Heart right ventricle (tissue), 16 donors: Measurements from ENCODE around the gene MYL3. TPM values are rescaled to one million over a fixed set of nuclear protein-coding genes. Genes with fewer than 3 reads are reported as not detected.
A peak's percentile ranks its signal among the peaks of the same experiment; 100 is the strongest.

Experiments used
- ATAC-seq, 8 donors: fragments of 200-7000 bp; cut with Tn5 transposase; one replicate each; pipeline ENCODE4 v1.9.1; 2020; ENCODE audit warnings: mild to moderate bottlenecking in 8 of 8, moderate library complexity in 8 of 8, moderate number of reproducible peaks in 1 of 8
- DNase-seq, 2 donors: peaks; one replicate each; pipeline ENCODE4 v3.0.0-alpha.2; 2020
- H3K27ac ChIP-seq, 10 donors: fragments of 200-600 bp; sonication (generic) in 2 of 10; one replicate each; pipeline versions ENCODE4 v1.5.0 to v1.8.0; 2020 to 2022; ENCODE audit warnings: mild to moderate bottlenecking in 3 of 10
- H3K27me3 ChIP-seq, 7 donors: fragments of 200-600 bp; one replicate each; pipeline ENCODE4 v1.8.0; 2021 to 2022; ENCODE audit warnings: mild to moderate bottlenecking in 2 of 7
- H3K36me3 ChIP-seq, 9 donors: fragments of 200-600 bp; sonication (generic) in 1 of 9; one replicate each; pipeline versions ENCODE4 v1.5.0 to v1.8.0; 2020 to 2022; ENCODE audit warnings: mild to moderate bottlenecking in 2 of 9
- H3K4me1 ChIP-seq, 9 donors: fragments of 200-600 bp; sonication (generic) in 1 of 9; one replicate each; pipeline versions ENCODE4 v1.5.0 to v1.8.0; 2020 to 2022; ENCODE audit warnings: mild to moderate bottlenecking in 4 of 9
- H3K4me3 ChIP-seq, 10 donors: fragments of 200-600 bp; sonication (generic) in 2 of 10; one replicate each; pipeline versions ENCODE4 v1.5.0 to v1.8.0; 2020 to 2022; ENCODE audit warnings: mild to moderate bottlenecking in 7 of 10, moderate library complexity in 2 of 10
- H3K9me3 ChIP-seq, 11 donors: fragments of 200-600 bp in 10 of 11; sonication (generic) in 2 of 11; one replicate each; pipeline versions ENCODE4 v1.5.0 to v1.8.0; 2013 to 2022; ENCODE audit warnings: mild to moderate bottlenecking in 2 of 11, control low read depth in 1 of 11, moderate library complexity in 1 of 11
- WGBS, 2 donors: extraction: QIAGEN DNeasy Blood & Tissue Kit; methylation state at CpG; one replicate each; pipeline ENCODE4 v1.1.7; 2013; ENCODE audit warnings: inconsistent platforms in 1 of 2; 5-methylcytosine and 5-hydroxymethylcytosine counted together
- intact Hi-C, 10 donors: fragments of 100-400 bp; cut with DNase I; formaldehyde crosslinking; loops; one replicate each; pipeline versions ENCODE4 v1.11.1 to v1.14.2; 2022
- polyA plus RNA-seq, 2 donors: library from polyadenylated mRNA; stranded (reverse); fragments of 200-250 nt; gene quantifications; one replicate each; pipeline ENCODE4 v1.2.3, GENCODE V29; 2013
- total RNA-seq, 10 donors: library from RNA; stranded (reverse); fragmentation: NEBNext Ultra II Directional in 3 of 10; extraction: Animal tissue kit (Norgen Biotek cat#: 25700) in 3 of 10; gene quantifications; one replicate each; pipeline versions ENCODE4 v1.2.1 to v1.2.4, GENCODE V29; 2021 to 2023
- TF ChIP-seq, protein P1 (sequence below), 9 donors: fragments of 200-600 bp; sonication (generic) in 2 of 9; IDR thresholded peaks; one replicate each; pipeline versions ENCODE4 v1.5.0 to v1.8.0; 2021 to 2022; ENCODE audit warnings: antibody characterized with exemption in 9 of 9, mild to moderate bottlenecking in 5 of 9, moderate library complexity in 1 of 9
- donor health status: Arrhythmogenic right ventricular cardiomyopathy.
- donor health status: ischemic (EF 13 %, LVEDD 7.1; RV severe dilation, severe dysfunction).
- donor health status: healthy with polysubstance abuse.
- donor health status: DM: no; HTN: yes; CAD: no.
- donor health status: DM: no; HTN: no; CAD: no.
- donor health status: ischemic (EF 25% LVEDD 6.9; RV normal size, moderate dysfunction).
- donor health status: ischemic (EF 25% LVEDD 5.7; RV mildly dilated, moderate dysfunction).
- donor health status: healthy.
- donor health status: DM: yes; HTN: yes; CAD: no.
- donor health status: Ischemic cardiomyopathy.
- donor health status: ischemic (EF 35%, LVEDD 5.7; RV mildly dilated, moderate dysfunction).
- donor health status: nonischemic (EF 11% LVEDD 7.7; RV severe dilation, severe dysfunction).
- donor health status: DM: yes; HTN: yes; CAD: no.
- donor health status: PGD.
- donor health status: ischemic (EF 29% LVEDD 5.4; RV normal size, mild dysfunction).
- donor health status: nonischemic (EF 23%, LVEDD 6.1; RV moderate dilation, normal function).

MYL3 gene
- total and polyA plus RNA-seq, 12 donors: 5,377 to 9,904 (median 7,587) TPM

DNA sequence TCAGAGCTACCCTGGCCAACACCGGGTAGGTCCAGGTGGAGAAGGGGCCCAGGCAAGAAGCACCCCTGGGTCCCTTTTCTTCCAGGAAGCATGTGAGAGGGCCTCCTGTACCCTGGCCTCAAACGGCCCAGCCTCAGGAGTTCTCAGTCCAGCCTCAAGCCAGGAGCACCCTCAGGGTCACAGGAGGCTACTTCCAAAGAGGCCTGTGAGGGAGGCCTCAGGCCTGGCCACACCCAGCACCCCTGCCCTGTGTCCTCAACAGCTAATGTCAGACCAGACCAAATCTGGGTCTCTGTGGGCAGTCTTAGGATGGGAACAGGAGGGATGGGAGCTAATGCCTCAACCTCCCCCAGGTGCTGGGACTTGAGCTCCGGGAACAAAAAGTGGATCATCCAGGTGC is 37.8 kb upstream of the MYL3 start:
- DNase-seq (no peak), ATAC-seq (no peak)
- TF ChIP-seq, protein P1, sequence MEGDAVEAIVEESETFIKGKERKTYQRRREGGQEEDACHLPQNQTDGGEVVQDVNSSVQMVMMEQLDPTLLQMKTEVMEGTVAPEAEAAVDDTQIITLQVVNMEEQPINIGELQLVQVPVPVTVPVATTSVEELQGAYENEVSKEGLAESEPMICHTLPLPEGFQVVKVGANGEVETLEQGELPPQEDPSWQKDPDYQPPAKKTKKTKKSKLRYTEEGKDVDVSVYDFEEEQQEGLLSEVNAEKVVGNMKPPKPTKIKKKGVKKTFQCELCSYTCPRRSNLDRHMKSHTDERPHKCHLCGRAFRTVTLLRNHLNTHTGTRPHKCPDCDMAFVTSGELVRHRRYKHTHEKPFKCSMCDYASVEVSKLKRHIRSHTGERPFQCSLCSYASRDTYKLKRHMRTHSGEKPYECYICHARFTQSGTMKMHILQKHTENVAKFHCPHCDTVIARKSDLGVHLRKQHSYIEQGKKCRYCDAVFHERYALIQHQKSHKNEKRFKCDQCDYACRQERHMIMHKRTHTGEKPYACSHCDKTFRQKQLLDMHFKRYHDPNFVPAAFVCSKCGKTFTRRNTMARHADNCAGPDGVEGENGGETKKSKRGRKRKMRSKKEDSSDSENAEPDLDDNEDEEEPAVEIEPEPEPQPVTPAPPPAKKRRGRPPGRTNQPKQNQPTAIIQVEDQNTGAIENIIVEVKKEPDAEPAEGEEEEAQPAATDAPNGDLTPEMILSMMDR (IDR thresholded peaks at IDR 0.05): no peak
- peaks cover 0 to 20% (median 11%) of the 10 kb centered on the region in 7 donors for H3K27me3 ChIP-seq
- no peak overlapping the region for H3K27ac ChIP-seq
- H3K36me3 ChIP-seq: no peaks in the 10 kb centered on the region
- no peak overlapping the region for H3K4me3 ChIP-seq
- 83 to 97% methylated on average over 3 of the region's 3 CpGs for WGBS, 2 donors
- intact Hi-C loops: no loop called here
- H3K9me3 ChIP-seq: no peaks in the 10 kb centered on the region
- peaks cover 0 to 23% (median 19%) of the 10 kb centered on the region in 9 donors for H3K4me1 ChIP-seq

DNA sequence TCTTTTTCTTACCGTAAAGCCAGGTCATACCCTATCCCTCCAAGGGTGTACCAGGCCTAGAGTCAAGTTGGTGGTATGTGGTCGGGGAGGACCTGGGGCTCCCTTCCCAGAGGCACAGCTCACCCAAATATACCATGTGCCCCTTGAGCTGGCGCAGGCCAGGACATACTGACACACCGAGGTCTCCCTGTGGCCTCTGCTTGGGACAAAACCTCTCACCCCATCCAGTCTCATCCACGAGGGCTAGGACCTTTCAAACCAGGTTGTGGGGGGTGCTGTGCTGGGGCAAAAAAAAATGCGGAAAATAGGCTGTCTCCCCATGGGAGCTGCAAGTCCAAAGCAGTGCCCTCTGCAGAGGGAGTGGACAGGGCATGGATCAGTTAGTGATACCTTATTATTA is 37.1 kb upstream of the MYL3 start:
- no peak for DNase-seq

DNA sequence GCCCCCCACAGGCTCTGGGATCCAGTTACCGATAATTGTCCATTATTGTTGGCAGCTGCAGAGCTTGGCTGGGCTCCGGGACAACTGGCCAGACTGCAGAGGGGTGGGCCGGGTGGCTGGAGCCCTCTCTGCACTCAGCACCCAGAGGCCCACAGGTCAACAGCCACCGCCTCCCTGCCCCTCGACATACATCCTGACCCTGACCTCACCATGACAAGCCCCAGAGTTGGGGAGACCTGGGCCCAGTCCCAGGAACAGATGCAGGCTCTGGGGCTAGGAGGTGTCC is 36.7 kb upstream of the MYL3 start:
- intact Hi-C loops: no loop called here
- DNase-seq: no peak
- Histone ChIP-seq H3K27me3 (peaks cover 0 to 20% (median 11%) of the 10 kb centered on the region in 7 donors), H3K36me3 (no peaks in the 10 kb centered on the region), H3K27ac (no peak overlapping the region), H3K4me1 (peaks cover 0 to 27% (median 19%) of the 10 kb centered on the region in 9 donors), H3K4me3 (no peak overlapping the region), H3K9me3 (no peaks in the 10 kb centered on the region)
- ATAC-seq: peak in 1 of 8 donors; percentile 10
- 60 to 71% methylated on average over 5 of the region's 5 CpGs for WGBS, 2 donors
- TF ChIP-seq, protein P1 (IDR thresholded peaks at IDR 0.05): no peak

More for the DNA sequence above, 37.1 kb upstream of the MYL3 start:
- 88 to 96% methylated on average over 6 of the region's 6 CpGs for WGBS, 2 donors
- Histone ChIP-seq H3K27me3 (peaks cover 0 to 20% (median 11%) of the 10 kb centered on the region in 7 donors), H3K9me3 (no peaks in the 10 kb centered on the region), H3K4me3 (no peak overlapping the region), H3K27ac (no peak overlapping the region), H3K36me3 (no peaks in the 10 kb centered on the region), H3K4me1 (peaks cover 0 to 23% (median 19%) of the 10 kb centered on the region in 9 donors)
- intact Hi-C loops: no loop called here
- TF ChIP-seq, protein P1 (IDR thresholded peaks at IDR 0.05): no peak
- no peak for ATAC-seq

DNA sequence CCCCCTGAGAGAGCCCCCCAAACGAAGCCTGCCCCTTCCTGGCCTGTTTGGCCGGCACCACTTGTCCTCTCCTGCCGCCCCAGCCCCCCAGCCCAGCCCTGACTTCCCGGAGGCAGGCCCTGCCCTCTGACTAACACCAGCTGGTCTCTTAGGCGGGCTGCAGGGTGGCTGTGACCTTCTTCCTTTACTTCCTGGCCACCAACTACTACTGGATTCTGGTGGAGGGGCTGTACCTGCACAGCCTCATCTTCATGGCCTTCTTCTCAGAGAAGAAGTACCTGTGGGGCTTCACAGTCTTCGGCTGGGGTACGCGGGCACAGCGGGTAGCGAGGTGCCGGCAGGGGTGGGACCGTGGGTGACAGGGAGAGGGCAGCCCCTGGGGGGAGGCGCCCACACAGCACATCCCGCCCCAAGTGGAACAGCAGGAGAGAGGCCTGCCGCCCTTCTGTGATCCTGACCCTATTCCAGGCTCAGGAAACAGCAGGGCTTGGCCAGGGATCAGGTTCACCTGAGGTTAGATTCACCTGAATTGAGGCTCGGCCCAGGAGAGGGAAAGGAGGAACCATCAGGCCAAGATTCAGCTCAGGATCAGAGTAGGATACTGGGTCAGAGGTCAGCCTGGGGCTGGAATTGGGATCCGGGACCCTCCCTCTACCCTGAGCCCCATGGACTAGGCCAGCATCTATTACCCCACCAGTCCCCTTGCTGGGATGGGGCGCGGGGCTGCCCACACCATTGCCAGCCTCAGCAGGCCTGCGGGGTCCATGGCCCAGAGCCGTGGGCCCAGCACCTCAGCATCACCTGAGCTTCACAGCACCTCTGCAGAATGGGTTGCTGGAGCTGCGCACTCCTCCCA is 36.1 kb upstream of the MYL3 start:
- no peaks in the 10 kb centered on the region for H3K36me3 ChIP-seq
- 84 to 86% methylated on average over 22 of the region's 22 CpGs for WGBS, 2 donors
- no peak overlapping the region for H3K4me3 ChIP-seq
- H3K4me1 ChIP-seq: peaks cover 0 to 27% (median 19%) of the 10 kb centered on the region in 9 donors
- ATAC-seq: no peak
- peaks cover 0 to 20% (median 11%) of the 10 kb centered on the region in 7 donors for H3K27me3 ChIP-seq
- TF ChIP-seq, protein P1 (IDR thresholded peaks at IDR 0.05): no peak
- no peak overlapping the region for H3K27ac ChIP-seq
- intact Hi-C loops: loop anchor here in 2 of 10 donors (5.0 kb wide), 2 partner anchors 197 to 237 kb away; partner anchors contain the start of gene TMIE (in 1 of the 2)
- no peak for DNase-seq
- H3K9me3 ChIP-seq: no peaks in the 10 kb centered on the region
